ENCODE results near the gene MAGIX.

MAGIX gene

DNA sequence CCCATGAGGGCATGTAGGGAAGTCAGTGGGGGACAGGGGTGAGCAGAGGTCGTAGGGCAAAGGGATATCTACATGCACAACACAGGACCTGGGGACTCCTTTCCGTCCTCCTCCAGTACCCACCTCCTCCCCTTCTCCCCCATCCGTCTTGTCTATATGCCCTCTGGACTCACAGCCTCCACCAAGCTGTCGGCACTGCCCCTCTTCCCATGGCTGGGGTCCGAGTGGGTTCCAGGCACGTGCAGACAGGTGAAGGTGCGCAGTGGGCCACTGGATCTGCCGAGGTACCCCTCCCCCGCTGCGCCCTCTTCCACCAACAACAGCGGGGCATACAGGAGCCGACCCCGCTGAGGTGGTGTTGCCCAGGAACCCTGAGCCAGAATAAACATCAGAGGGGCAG is 42.9 kb downstream of the MAGIX start:
- Histone ChIP-seq H3K27ac (no peak overlapping the region), H3K4me2 (no peak overlapping the region), H3K36me3 (ENCODE audit: insufficient read depth) (no peaks in the 10 kb centered on the region), H4K20me1 (ENCODE audit: insufficient read depth) (no peaks in the 10 kb centered on the region), H3K4me3 (IDR thresholded peaks at IDR 0.05; ENCODE audit: insufficient read depth, low read depth, low read length) (no peak overlapping the region), H3K27me3 (ENCODE audit: insufficient read depth, low read depth) (no peaks in the 10 kb centered on the region), H3K4me1 (ENCODE audit: low read depth, poor library complexity, severe bottlenecking) (no peaks in the 10 kb centered on the region), H3K9ac (no peak overlapping the region), H3K79me2 (ENCODE audit: insufficient read depth, low read depth) (no peaks in the 10 kb centered on the region), H2AFZ (ENCODE audit: low read depth) (no peak overlapping the region)
- TF ChIP-seq, protein P1, sequence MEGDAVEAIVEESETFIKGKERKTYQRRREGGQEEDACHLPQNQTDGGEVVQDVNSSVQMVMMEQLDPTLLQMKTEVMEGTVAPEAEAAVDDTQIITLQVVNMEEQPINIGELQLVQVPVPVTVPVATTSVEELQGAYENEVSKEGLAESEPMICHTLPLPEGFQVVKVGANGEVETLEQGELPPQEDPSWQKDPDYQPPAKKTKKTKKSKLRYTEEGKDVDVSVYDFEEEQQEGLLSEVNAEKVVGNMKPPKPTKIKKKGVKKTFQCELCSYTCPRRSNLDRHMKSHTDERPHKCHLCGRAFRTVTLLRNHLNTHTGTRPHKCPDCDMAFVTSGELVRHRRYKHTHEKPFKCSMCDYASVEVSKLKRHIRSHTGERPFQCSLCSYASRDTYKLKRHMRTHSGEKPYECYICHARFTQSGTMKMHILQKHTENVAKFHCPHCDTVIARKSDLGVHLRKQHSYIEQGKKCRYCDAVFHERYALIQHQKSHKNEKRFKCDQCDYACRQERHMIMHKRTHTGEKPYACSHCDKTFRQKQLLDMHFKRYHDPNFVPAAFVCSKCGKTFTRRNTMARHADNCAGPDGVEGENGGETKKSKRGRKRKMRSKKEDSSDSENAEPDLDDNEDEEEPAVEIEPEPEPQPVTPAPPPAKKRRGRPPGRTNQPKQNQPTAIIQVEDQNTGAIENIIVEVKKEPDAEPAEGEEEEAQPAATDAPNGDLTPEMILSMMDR (conservative IDR thresholded peaks at IDR 0.05; ENCODE audit: low read depth, low read length) = no peak

DNA sequence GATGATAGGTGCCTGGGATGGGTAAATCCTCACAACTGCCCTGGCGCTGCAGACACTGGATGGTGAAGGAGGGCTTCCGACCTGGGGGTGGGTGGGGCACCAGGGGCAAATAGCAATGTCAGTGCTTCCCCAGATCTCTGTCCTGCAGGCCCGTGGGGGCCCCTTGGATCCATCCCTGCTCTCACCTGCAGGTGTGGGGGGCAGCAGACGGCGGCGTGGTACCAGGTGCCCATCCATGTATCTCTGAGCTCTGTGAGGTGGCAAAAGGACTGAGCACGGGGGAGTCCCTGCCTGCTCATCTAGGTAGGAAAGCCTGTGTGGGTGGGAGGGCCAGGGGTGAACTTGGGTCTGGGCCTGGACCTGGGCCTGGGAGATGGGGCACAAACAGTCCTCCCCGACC is 44.0 kb downstream of the MAGIX start:
- Histone ChIP-seq H3K27ac (no peak overlapping the region), H3K79me2 (ENCODE audit: insufficient read depth, low read depth) (no peaks in the 10 kb centered on the region), H3K9ac (no peak overlapping the region), H3K4me1 (ENCODE audit: low read depth, poor library complexity, severe bottlenecking) (no peaks in the 10 kb centered on the region), H3K36me3 (ENCODE audit: insufficient read depth) (no peaks in the 10 kb centered on the region), H3K4me2 (no peak overlapping the region), H4K20me1 (ENCODE audit: insufficient read depth) (no peaks in the 10 kb centered on the region), H3K27me3 (ENCODE audit: insufficient read depth, low read depth) (no peaks in the 10 kb centered on the region), H2AFZ (ENCODE audit: low read depth) (no peak overlapping the region), H3K4me3 (IDR thresholded peaks at IDR 0.05; ENCODE audit: insufficient read depth, low read depth, low read length) (no peak overlapping the region)
- TF ChIP-seq, protein P1 (conservative IDR thresholded peaks at IDR 0.05; ENCODE audit: low read depth, low read length) = no peak

DNA sequence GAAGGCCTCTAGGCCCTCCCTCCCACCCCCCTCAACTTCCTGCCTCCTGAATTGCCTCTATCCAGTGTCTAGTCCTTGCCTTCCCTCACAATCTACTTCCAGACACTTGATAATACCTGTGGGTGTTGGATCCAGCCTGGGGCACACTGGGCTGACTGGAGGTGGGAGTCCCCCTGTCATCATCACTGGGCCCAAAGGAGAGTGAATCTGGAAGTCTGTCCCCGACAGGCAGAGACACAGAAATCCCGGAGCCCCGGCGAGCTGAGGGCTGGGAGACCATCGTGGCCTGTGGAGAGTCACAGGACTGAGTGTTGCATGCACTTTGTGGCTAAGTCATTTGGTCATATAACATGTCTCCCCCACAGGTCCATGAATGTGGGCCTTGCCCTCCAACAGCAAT is 45.8 kb downstream of the MAGIX start:
- Histone ChIP-seq H3K4me3 (IDR thresholded peaks at IDR 0.05; ENCODE audit: insufficient read depth, low read depth, low read length) (no peak overlapping the region), H3K36me3 (ENCODE audit: insufficient read depth) (no peaks in the 10 kb centered on the region), H3K9ac (no peak overlapping the region), H3K27ac (no peak overlapping the region), H2AFZ (ENCODE audit: low read depth) (no peak overlapping the region), H3K27me3 (ENCODE audit: insufficient read depth, low read depth) (no peaks in the 10 kb centered on the region), H3K4me2 (no peak overlapping the region), H3K4me1 (ENCODE audit: low read depth, poor library complexity, severe bottlenecking) (no peaks in the 10 kb centered on the region), H4K20me1 (ENCODE audit: insufficient read depth) (no peaks in the 10 kb centered on the region), H3K79me2 (ENCODE audit: insufficient read depth, low read depth) (no peaks in the 10 kb centered on the region)
- TF ChIP-seq, protein P1 (conservative IDR thresholded peaks at IDR 0.05; ENCODE audit: low read depth, low read length) = no peak

DNA sequence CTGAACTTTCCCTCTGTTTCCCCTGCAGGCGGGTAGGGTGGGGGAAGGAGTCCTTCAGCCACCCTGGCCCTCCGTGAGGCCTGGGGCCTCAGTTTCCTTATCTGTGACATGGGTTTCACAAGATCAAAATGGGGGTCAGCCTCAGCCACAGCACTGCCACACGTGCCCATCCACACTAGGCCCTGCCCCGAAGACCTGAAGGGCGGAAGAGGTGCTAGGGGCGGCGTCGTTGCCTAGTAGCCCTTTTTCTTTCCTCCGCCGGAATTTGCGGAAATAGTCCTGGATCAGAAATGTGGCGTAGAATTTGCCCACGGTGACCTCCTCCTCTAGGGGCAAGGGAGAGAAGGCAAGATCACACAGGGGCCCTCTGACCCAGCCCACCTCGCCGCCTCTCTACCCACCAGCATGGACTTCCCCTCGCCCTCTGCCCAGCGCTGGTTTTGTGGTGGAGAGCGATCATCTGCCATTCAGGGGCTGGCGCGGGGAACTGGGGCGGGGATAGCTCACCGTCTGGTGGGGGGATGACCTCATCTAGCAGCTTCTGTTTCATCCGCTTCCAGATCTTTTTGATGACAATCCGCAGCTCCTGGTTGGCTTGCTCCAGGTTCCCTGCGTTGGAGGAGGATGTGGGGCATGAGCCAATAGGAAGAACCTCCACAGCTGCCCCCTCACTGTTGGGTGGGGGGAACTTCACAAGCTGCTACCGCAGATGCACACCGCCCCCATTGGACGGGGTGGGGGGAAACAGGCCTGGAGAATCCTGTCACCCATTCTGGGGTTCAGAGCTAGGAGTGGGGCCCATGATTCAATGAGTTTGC is 47.1 kb downstream of the MAGIX start:
- Histone ChIP-seq H3K79me2 (ENCODE audit: insufficient read depth, low read depth) (no peaks in the 10 kb centered on the region), H3K4me1 (ENCODE audit: low read depth, poor library complexity, severe bottlenecking) (no peaks in the 10 kb centered on the region), H3K36me3 (ENCODE audit: insufficient read depth) (no peaks in the 10 kb centered on the region), H3K4me2 (no peak overlapping the region), H4K20me1 (ENCODE audit: insufficient read depth) (no peaks in the 10 kb centered on the region), H3K27me3 (ENCODE audit: insufficient read depth, low read depth) (no peaks in the 10 kb centered on the region), H3K27ac (no peak overlapping the region), H3K9ac (no peak overlapping the region), H2AFZ (ENCODE audit: low read depth) (no peak overlapping the region), H3K4me3 (IDR thresholded peaks at IDR 0.05; ENCODE audit: insufficient read depth, low read depth, low read length) (no peak overlapping the region)
- TF ChIP-seq, protein P1 (conservative IDR thresholded peaks at IDR 0.05; ENCODE audit: low read depth, low read length) = no peak

Measured in KMS-11 (cell line).